Ovary (tissue), 9 donors: ENCODE data around the gene ZFP36. TPM values are rescaled to one million over a fixed set of nuclear protein-coding genes. Genes with fewer than 3 reads are reported as not detected.

Source experiments
- DNase-seq, 5 donors: peaks; one replicate each; pipeline ENCODE4 v3.0.0-alpha.2; 2019 to 2020
- H3K27ac ChIP-seq, 2 donors: fragments of 200-600 bp; one replicate each; pipeline versions ENCODE4 v1.5.1 to v1.8.0; 2019 to 2022
- H3K27me3 ChIP-seq: fragments of 200-600 bp; one replicate; pipeline ENCODE4 v1.8.0; 2022
- H3K36me3 ChIP-seq: fragments of 200-600 bp; sonication (generic); one replicate; pipeline ENCODE4 v1.5.1; 2019
- H3K4me1 ChIP-seq: one replicate; pipeline ENCODE4 v1.8.1; 2013; ENCODE audit warnings: mild to moderate bottlenecking, moderate library complexity; ENCODE audit not compliant: insufficient read depth
- H3K4me3 ChIP-seq: fragments of 200-600 bp; sonication (generic); one replicate; pipeline ENCODE4 v1.5.1; 2017
- H3K9me3 ChIP-seq, 2 donors: fragments of 200-600 bp in 1 of 2; sonication (generic) in 1 of 2; one replicate each; pipeline versions ENCODE4 v1.5.1 to v1.8.1; 2013 to 2019; ENCODE audit warnings: mild to moderate bottlenecking in 1 of 2, moderate library complexity in 1 of 2
- CTCF ChIP-seq, 3 donors: fragments of 450-650 bp in 2 of 3; fragments of 200-600 bp in 1 of 3; IDR thresholded peaks; one replicate each; pipeline versions ENCODE4 v1.5.1 to v1.8.0; 2016 to 2022; ENCODE audit warnings: antibody characterized with exemption in 3 of 3, mild to moderate bottlenecking in 1 of 3
- EP300 ChIP-seq: sonication (generic); formaldehyde crosslinking; IDR thresholded peaks from one replicate; pipeline ENCODE4 v1.6.1; 2017; ENCODE audit warnings: antibody characterized with exemption
- POLR2A ChIP-seq: fragments of 450-650 bp; IDR thresholded peaks from one replicate; pipeline ENCODE4 v1.6.1; 2017; ENCODE audit warnings: antibody characterized with exemption, mild to moderate bottlenecking, moderate library complexity
- whole genome bisulfite sequencing, 3 donors: extraction: QIAGEN DNeasy Blood & Tissue Kit in 1 of 3; methylation state at CpG; one replicate each; pipeline versions ENCODE4 v1.1.5 to v1.1.7; 2013 to 2017; 5-methylcytosine and 5-hydroxymethylcytosine counted together
- intact Hi-C, 4 donors: fragments of 100-400 bp; cut with DNase I; formaldehyde crosslinking; loops; one replicate each; pipeline versions ENCODE4 v1.11.0 to v1.15.1; 2022 to 2023
- polyA plus RNA-seq, 2 donors: library from polyadenylated mRNA; stranded (reverse); fragments of 200-250 nt in 1 of 2; fragments of 350-450 nt in 1 of 2; fragmentation: Illumina TruSeq in 1 of 2; extraction: RNeasy Lipid Tissue Mini Kit (QIAGEN cat#74804) in 1 of 2; gene quantifications; one replicate each; pipeline ENCODE4 v1.2.3, GENCODE V29; 2013 to 2014
- total RNA-seq, 7 donors: library from RNA; depleted of rRNA in 2 of 7; stranded (reverse); fragments of >200 nt in 2 of 7; fragmentation: NEBNext Ultra II Directional in 3 of 7; extraction: Animal tissue kit (Norgen Biotek cat#: 25700) in 3 of 7; gene quantifications; one replicate each; pipeline versions ENCODE4 v1.1.0 to v1.2.4, GENCODE V29; 2016 to 2023
- donor health status: DM: no; HTN: no; CAD: no; lungs with moderate emphysema.
- donor health status: DM: no; HTN: no; CAD: no.
- donor health status: Bipolar disorder and iron deficiency.
- donor health status: DM: yes; HTN: yes; CAD: no.
- donor health status: DM: no; HTN: no; CAD: no.
- donor health status: DM: yes; HTN: yes; CAD: no.

The ZFP36 gene
- total and polyA plus RNA-seq, 9 donors = 78.1 to 995 (median 196) TPM

GRCh38 chr19:39430675-39431593 is 24.3 kb downstream of the ZFP36 start:
- Histone ChIP-seq H3K27ac (no peak overlapping the region), H3K36me3 (no peaks in the 10 kb centered on the region), H3K4me3 (no peak overlapping the region), H3K4me1 (peaks cover 17% of the 10 kb centered on the region), H3K9me3 (no peaks in the 10 kb centered on the region), H3K27me3 (no peaks in the 10 kb centered on the region)
- peak in 1 of 5 donors; percentile 27 for DNase-seq
- no peak for TF ChIP-seq EP300
- TF ChIP-seq CTCF (IDR thresholded peaks at IDR 0.05) = no peak
- no peak for TF ChIP-seq POLR2A
- intact Hi-C loops = no loop called here
- WGBS, 3 donors = 66 to 71% (median 70%) methylated on average over 25 of the region's 25 CpGs

GRCh38 chr19:39432677-39433025 is 26.0 kb downstream of the ZFP36 start:
- intact Hi-C loops = no loop called here
- no peak overlapping the region for H3K4me3 ChIP-seq
- no peak for TF ChIP-seq EP300
- TF ChIP-seq POLR2A = no peak
- no peak for TF ChIP-seq CTCF (IDR thresholded peaks at IDR 0.05)

GRCh38 chr19:39433480-39434079 is 26.9 kb downstream of the ZFP36 start:
- intact Hi-C loops = no loop called here
- H3K27me3 ChIP-seq = no peaks in the 10 kb centered on the region
- 89 to 92% (median 90%) methylated on average over 8 of the region's 8 CpGs for WGBS, 3 donors
- TF ChIP-seq EP300 (no peak), POLR2A (no peak), CTCF (IDR thresholded peaks at IDR 0.05) (no peak)
- H3K9me3 ChIP-seq = no peaks in the 10 kb centered on the region
- H3K27ac ChIP-seq = no peak overlapping the region
- DNase-seq = no peak
- H3K4me1 ChIP-seq = peaks cover 11% of the 10 kb centered on the region
- no peaks in the 10 kb centered on the region for H3K36me3 ChIP-seq
- H3K4me3 ChIP-seq = no peak overlapping the region

More at GRCh38 chr19:39432677-39433025, 26.0 kb downstream of the ZFP36 start:
- Histone ChIP-seq H3K27ac (no peak overlapping the region), H3K9me3 (no peaks in the 10 kb centered on the region), H3K27me3 (no peaks in the 10 kb centered on the region), H3K36me3 (no peaks in the 10 kb centered on the region), H3K4me1 (peaks cover 17% of the 10 kb centered on the region)
- WGBS, 3 donors = 92 to 97% (median 94%) methylated on average over 8 of the region's 8 CpGs
- DNase-seq = no peak

- Histone ChIP-seq H3K27me3 (no peaks in the 10 kb centered on the region), H3K4me1 (peaks cover 9% of the 10 kb centered on the region), H3K4me3 (peak overlapping the region; percentile 90), H3K36me3 (no peaks in the 10 kb centered on the region), H3K27ac (no peak overlapping the region), H3K9me3 (no peaks in the 10 kb centered on the region)
- WGBS, 3 donors = 39 to 46% (median 40%) methylated on average over 10 of the region's 10 CpGs
- no peak for DNase-seq
- TF ChIP-seq CTCF (IDR thresholded peaks at IDR 0.05) (no peak), EP300 (no peak)
- intact Hi-C loops = no loop called here
These were observed 27.8 kb downstream of the ZFP36 start for GRCh38 chr19:39434123-39435076.
